NT2/D1 (cell line): ENCODE data around the gene SRSF4.

Experiments
- SUZ12 ChIP-seq: IDR thresholded peaks from 2 replicates; pipeline ENCODE4 v1.6.1; 2011; ENCODE audit not compliant: insufficient read length, insufficient read depth; ENCODE audit errors: extremely low read depth
- YY1 ChIP-seq: IDR thresholded peaks from 2 replicates; pipeline ENCODE4 v1.6.1; 2011; ENCODE audit not compliant: insufficient read length, insufficient read depth
- ZNF274 ChIP-seq: IDR thresholded peaks from 2 replicates; pipeline ENCODE4 v1.6.1; 2011; ENCODE audit warnings: mild to moderate bottlenecking, low read depth, low read length

DNA sequence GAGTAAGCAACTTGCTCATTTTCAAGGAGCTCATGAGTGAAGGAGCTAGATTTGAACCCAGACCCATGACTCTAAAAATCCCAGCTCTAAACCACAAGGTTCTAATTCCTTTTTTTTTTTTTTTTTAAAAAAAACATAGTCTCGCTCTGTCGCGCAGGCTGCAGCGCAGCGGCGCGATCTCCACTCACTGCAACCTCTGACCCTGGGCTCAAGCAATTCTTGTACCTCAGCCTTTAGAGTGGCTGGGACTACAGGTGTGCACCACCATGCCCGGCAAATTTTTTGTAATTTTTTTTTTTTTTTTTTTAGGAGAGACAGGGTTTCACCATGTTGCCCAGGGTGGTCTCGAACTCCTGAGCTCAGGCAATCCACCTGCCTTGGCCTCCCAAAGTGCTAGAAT, 13.8 kb downstream of the SRSF4 start:
- TF ChIP-seq SUZ12 (no peak), ZNF274 (no peak), YY1 (no peak)
